K562 (cell line): ENCODE data around the gene CNOT6L. TPM values are rescaled to one million over a fixed set of nuclear protein-coding genes. Genes with fewer than 3 reads are reported as not detected.

Source experiments
- ATAC-seq: fragments of 200-7000 bp; cut with Tn5 transposase; 3 replicates; pipeline ENCODE4 v1.9.1; 2020; ENCODE audit warnings: moderate library complexity
- BruUV-seq: library from RNA; stranded (reverse); fragments of 400-500 nt; replicated peaks from 2 replicates; lab custom pipeline; 2021; lab: Mats Ljungman, UMichigan
- CTCF ChIA-PET: fragments of 300-600 bp; formaldehyde crosslinking; extraction: SDS; loops from one replicate; lab custom pipeline; 2021; ENCODE audit warnings: low intra/inter-chr PET ratio; lab: Yijun Ruan, JAX
- POLR2A ChIA-PET: fragments of 300-600, 350-650 bp; sonication (Branson Sonifier 250); formaldehyde crosslinking; extraction: SDS; loops from one replicate; lab custom pipeline; 2021; ENCODE audit warnings: antibody characterized with exemption, inconsistent platforms; lab: Yijun Ruan, JAX
- DNase-seq, 4 experiments: peaks; one replicate each; pipeline versions ENCODE4 v3.0.0 to v3.0.0-alpha.2; 2011 to 2018; ENCODE audit warnings: low spot score in 3 of 4, mixed read lengths in 3 of 4; ENCODE audit errors: extremely low read depth in 1 of 4
- FAIRE-seq: peaks from 2 replicates; lab custom pipeline; 2011; peaks lifted over from hg19 to GRCh38; lab: Jason Lieb, UNC
- H2AFZ ChIP-seq: 2 replicates; pipeline ENCODE4 v1.6.0; 2011; ENCODE audit warnings: low read depth, low read length, control low read depth, inconsistent platforms
- H3K27ac ChIP-seq: fragments of 200-600 bp; 3 replicates; pipeline ENCODE4 v1.8.0; 2011; ENCODE audit warnings: low read depth, mild to moderate bottlenecking, control low read depth, inconsistent platforms, low read length, moderate library complexity, mixed read lengths; ENCODE audit errors: extremely low read depth
- H3K27me3 ChIP-seq, 2 experiments: fragments of 300-600 bp in 1 of 2; 2 replicates in 1 of 2; 3 replicates in 1 of 2; pipeline versions ENCODE4 v1.6.0 to v1.8.0; 2011; ENCODE audit warnings: inconsistent platforms in 2 of 2, low read length in 2 of 2, mild to moderate bottlenecking in 1 of 2, mixed read lengths in 1 of 2, moderate library complexity in 1 of 2; ENCODE audit not compliant: control insufficient read depth in 2 of 2, insufficient read depth in 2 of 2
- H3K36me3 ChIP-seq: fragments of 300-600 bp; 3 replicates; pipeline ENCODE4 v1.8.0; 2011; ENCODE audit warnings: mild to moderate bottlenecking, low read length, inconsistent platforms; ENCODE audit not compliant: control insufficient read depth, insufficient read depth
- H3K4me1 ChIP-seq, 2 experiments: fragments of 200-600 bp in 1 of 2; replicated peaks in 1 of 2; 2 replicates in 1 of 2; 3 replicates in 1 of 2; pipeline versions ENCODE4 v1.5.1 to v1.8.0; 2011; ENCODE audit warnings: inconsistent platforms in 2 of 2, low read length in 2 of 2, mild to moderate bottlenecking in 1 of 2, mixed read lengths in 1 of 2, moderate library complexity in 1 of 2; ENCODE audit not compliant: control insufficient read depth in 2 of 2, insufficient read depth in 2 of 2
- H3K4me2 ChIP-seq: 2 replicates; pipeline ENCODE4 v1.6.1; 2011; ENCODE audit warnings: low read length, control low read depth, inconsistent platforms, mixed read lengths; ENCODE audit not compliant: insufficient read depth
- H3K4me3 ChIP-seq: fragments of 200-600 bp; sonication (generic), shearing (Covaris generic); 2 replicates; pipeline ENCODE4 v1.5.1; 2016; ENCODE audit warnings: control low read depth, inconsistent platforms
- H3K79me2 ChIP-seq: fragments of 200-600 bp; 3 replicates; pipeline ENCODE4 v1.8.0; 2011; ENCODE audit warnings: low read length, inconsistent platforms; ENCODE audit not compliant: control insufficient read depth, insufficient read depth
- H3K9ac ChIP-seq, 2 experiments: 2 replicates each; pipeline versions ENCODE4 v1.6.0 to v1.6.1; 2011; ENCODE audit warnings: low read depth in 2 of 2, low read length in 2 of 2, control low read depth in 1 of 2, inconsistent platforms in 1 of 2, mild to moderate bottlenecking in 1 of 2, mixed read lengths in 1 of 2; ENCODE audit not compliant: insufficient read depth in 1 of 2
- H3K9me1 ChIP-seq: one replicate; pipeline ENCODE4 v1.6.0; 2011; ENCODE audit warnings: inconsistent platforms, mild to moderate bottlenecking, low read length, moderate library complexity; ENCODE audit not compliant: control insufficient read depth, insufficient read depth
- H3K9me3 ChIP-seq: replicated peaks from 2 replicates; pipeline ENCODE4 v1.5.1; 2011; ENCODE audit warnings: low read depth, low read length, inconsistent platforms; ENCODE audit not compliant: control insufficient read depth, insufficient read depth
- H4K20me1 ChIP-seq: replicated peaks from 2 replicates; pipeline ENCODE4 v1.6.1; 2011; ENCODE audit warnings: low read length, inconsistent platforms, mixed read lengths; ENCODE audit not compliant: control insufficient read depth, insufficient read depth
- CGGBP1 ChIP-seq: fragments of 250-450 bp; sonication (Bioruptor Pico); IDR thresholded peaks from 2 replicates; pipeline ENCODE4 v1.9.0; 2021; ENCODE audit warnings: mild to moderate bottlenecking
- DPF2 ChIP-seq: fragments of 450-650 bp; IDR thresholded peaks from 2 replicates; pipeline ENCODE4 v1.6.1; 2016
- FOXO4 ChIP-seq: fragments of 450-650 bp; formaldehyde crosslinking; IDR thresholded peaks from 2 replicates; pipeline ENCODE4 v1.4.0; 2020; ENCODE audit warnings: mild to moderate bottlenecking, moderate library complexity
- HCFC1 ChIP-seq: IDR thresholded peaks from 2 replicates; pipeline ENCODE4 v1.6.1; 2012; ENCODE audit warnings: low read depth, low read length, improper control_type of control experiment
- KLF16 ChIP-seq: IDR thresholded peaks from 2 replicates; pipeline ENCODE4 v1.6.1; 2016; ENCODE audit warnings: antibody characterized with exemption
- NFIX ChIP-seq: fragments of 250-450 bp; sonication (Bioruptor Pico); IDR thresholded peaks from 2 replicates; pipeline ENCODE4 v1.4.0; 2020; ENCODE audit warnings: low read depth, mild to moderate bottlenecking, moderate library complexity
- PML ChIP-seq: IDR thresholded peaks from 2 replicates; pipeline ENCODE4 v1.6.1; 2012; ENCODE audit warnings: low read length, inconsistent platforms
- SIN3A ChIP-seq, 2 experiments: fragments of 150-350 bp in 1 of 2; IDR thresholded peaks; 2 replicates each; pipeline ENCODE4 v1.6.1; 2011 to 2016; ENCODE audit warnings: borderline replicate concordance in 2 of 2, low read depth in 2 of 2, low read length in 2 of 2, mild to moderate bottlenecking in 2 of 2, moderate library complexity in 2 of 2; ENCODE audit not compliant: control insufficient read depth in 1 of 2
- ZNF124 ChIP-seq: sonication (generic); formaldehyde crosslinking; IDR thresholded peaks from 2 replicates; pipeline ENCODE4 v1.8.1; 2022; ENCODE audit warnings: missing genetic modification reagents
- ZNF444 ChIP-seq: fragments of 250-450 bp; sonication (Bioruptor Pico); IDR thresholded peaks from 2 replicates; pipeline ENCODE4 v1.4.0; 2020; ENCODE audit warnings: mild to moderate bottlenecking, moderate library complexity
- ZNF57 ChIP-seq: fragments of 450-650 bp; formaldehyde crosslinking; IDR thresholded peaks from 2 replicates; pipeline ENCODE4 v1.4.0; 2020; ENCODE audit warnings: mild to moderate bottlenecking, moderate library complexity
- WGBS: fragments of 100-300 bp; shearing (Covaris generic); methylation state at CpG from one replicate; pipeline ENCODE4 v1.1.6; 2016; ENCODE audit warnings: low coverage, mixed read lengths; ENCODE audit not compliant: insufficient coverage; ENCODE audit errors: missing lambda C conversion rate; 5-methylcytosine and 5-hydroxymethylcytosine counted together
- in situ Hi-C: fragments of 300-500 bp; cut with MboI; formaldehyde crosslinking; loops from 4 replicates; pipeline ENCODE4 v1.15.0; 2018; ENCODE audit warnings: inconsistent platforms, mixed read lengths
- intact Hi-C: fragments of 100-400 bp; cut with micrococcal nuclease; formaldehyde crosslinking; loops from 2 replicates; pipeline ENCODE4 v1.14.2; 2022
- polyA plus RNA-seq, 8 experiments: library from polyadenylated mRNA; depleted of rRNA in 4 of 8; stranded (reverse) in 5 of 8; unstranded in 3 of 8; fragments of >200 nt; fragmentation: Nextera tagmentation in 2 of 8; fragmentation: Illumina TruSeq in 1 of 8; extraction: Ambion mirVana in 2 of 8; extraction: Trizol in 1 of 8; gene quantifications; 2 replicates each; pipeline versions ENCODE4 v1.2.1 to v1.2.3, GENCODE V29; 2011 to 2014; ENCODE audit warnings: inconsistent platforms in 1 of 8, missing spikeins in 1 of 8
- total RNA-seq, 7 experiments: library from RNA; depleted of rRNA in 6 of 7; stranded (reverse); fragments of >200 nt in 6 of 7; fragmentation: Illumina TruSeq in 2 of 7; extraction: Trizol in 2 of 7; gene quantifications; 2 replicates each; pipeline versions ENCODE4 v1.2.1 to v1.2.3, GENCODE V29; 2011 to 2021; ENCODE audit warnings: low replicate concordance in 1 of 7
- TF ChIP-seq, protein P1 (sequence below): fragments of 150-350 bp; IDR thresholded peaks from 2 replicates; pipeline ENCODE4 v1.6.1; 2014; ENCODE audit warnings: low read depth, mild to moderate bottlenecking, low read length, borderline replicate concordance

CNOT6L gene
- total and polyA plus RNA-seq, 9 of the 15 experiments (the other 6 are each of a cell fraction or from before 2014, with no cell fraction given): 3.7 to 27.9 (median 6.5) TPM

GRCh38 chr4:77745792-77746191 is 73.4 kb downstream of the CNOT6L start:
- CTCF ChIA-PET: no interaction called here
- H3K9me3 ChIP-seq: no peaks in the 10 kb centered on the region
- no peaks in the 10 kb centered on the region for H4K20me1 ChIP-seq
- no peak overlapping the region for H3K4me2 ChIP-seq
- H3K36me3 ChIP-seq: peaks cover 7% of the 10 kb centered on the region; the same call in 1 of the 3 replicates
- ATAC-seq: no peak
- H3K27me3 ChIP-seq: no peaks in the 10 kb centered on the region
- FAIRE-seq: no peak
- H2AFZ ChIP-seq: no peak overlapping the region
- no peak overlapping the region for H3K9ac ChIP-seq
- no peak overlapping the region for H3K27ac ChIP-seq
- H3K79me2 ChIP-seq: no peaks in the 10 kb centered on the region
- BruUV-seq: no TSS peak
- 92% methylated on average over 2 of the region's 2 CpGs for WGBS
- H3K4me3 ChIP-seq: no peak overlapping the region
- in situ Hi-C loops (no loop called here), intact Hi-C loops (loop anchor here (10.0 kb wide), 1 partner anchor 69 kb away; the partner anchor contains the start of gene CNOT6L)
- H3K4me1 ChIP-seq: no peaks in the 10 kb centered on the region
- POLR2A ChIA-PET: no interaction called here
- DNase-seq: no peak
- no peaks in the 10 kb centered on the region for H3K9me1 ChIP-seq
- TF ChIP-seq PML: no peak
- no peak for TF ChIP-seq SIN3A (IDR thresholded peaks at IDR 0.05; ENCODE audit: borderline replicate concordance in 2 of 2, control insufficient read depth in 1 of 2, low read depth in 2 of 2, low read length in 2 of 2)
- TF ChIP-seq, protein P1, sequence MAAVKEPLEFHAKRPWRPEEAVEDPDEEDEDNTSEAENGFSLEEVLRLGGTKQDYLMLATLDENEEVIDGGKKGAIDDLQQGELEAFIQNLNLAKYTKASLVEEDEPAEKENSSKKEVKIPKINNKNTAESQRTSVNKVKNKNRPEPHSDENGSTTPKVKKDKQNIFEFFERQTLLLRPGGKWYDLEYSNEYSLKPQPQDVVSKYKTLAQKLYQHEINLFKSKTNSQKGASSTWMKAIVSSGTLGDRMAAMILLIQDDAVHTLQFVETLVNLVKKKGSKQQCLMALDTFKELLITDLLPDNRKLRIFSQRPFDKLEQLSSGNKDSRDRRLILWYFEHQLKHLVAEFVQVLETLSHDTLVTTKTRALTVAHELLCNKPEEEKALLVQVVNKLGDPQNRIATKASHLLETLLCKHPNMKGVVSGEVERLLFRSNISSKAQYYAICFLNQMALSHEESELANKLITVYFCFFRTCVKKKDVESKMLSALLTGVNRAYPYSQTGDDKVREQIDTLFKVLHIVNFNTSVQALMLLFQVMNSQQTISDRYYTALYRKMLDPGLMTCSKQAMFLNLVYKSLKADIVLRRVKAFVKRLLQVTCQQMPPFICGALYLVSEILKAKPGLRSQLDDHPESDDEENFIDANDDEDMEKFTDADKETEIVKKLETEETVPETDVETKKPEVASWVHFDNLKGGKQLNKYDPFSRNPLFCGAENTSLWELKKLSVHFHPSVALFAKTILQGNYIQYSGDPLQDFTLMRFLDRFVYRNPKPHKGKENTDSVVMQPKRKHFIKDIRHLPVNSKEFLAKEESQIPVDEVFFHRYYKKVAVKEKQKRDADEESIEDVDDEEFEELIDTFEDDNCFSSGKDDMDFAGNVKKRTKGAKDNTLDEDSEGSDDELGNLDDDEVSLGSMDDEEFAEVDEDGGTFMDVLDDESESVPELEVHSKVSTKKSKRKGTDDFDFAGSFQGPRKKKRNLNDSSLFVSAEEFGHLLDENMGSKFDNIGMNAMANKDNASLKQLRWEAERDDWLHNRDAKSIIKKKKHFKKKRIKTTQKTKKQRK: no peak
- TF ChIP-seq NFIX: no peak
- TF ChIP-seq DPF2: no peak
- no peak for TF ChIP-seq CGGBP1 (CRISPR knock-in tag)
- no peak for TF ChIP-seq KLF16
- TF ChIP-seq FOXO4 (CRISPR knock-in tag): no peak
- no peak for TF ChIP-seq ZNF124 (CRISPR knock-in tag)
- no peak for TF ChIP-seq HCFC1
- TF ChIP-seq ZNF444 (CRISPR knock-in tag): no peak
- no peak for TF ChIP-seq ZNF57
